MCF 10A (cell line): Measurements from ENCODE around the gene PFKM. TPM values are rescaled to one million over a fixed set of nuclear protein-coding genes. Genes with fewer than 3 reads are reported as not detected.
A peak's percentile ranks its signal among the peaks of the same experiment; 100 is the strongest.

Experiments used
- BruUV-seq: library from RNA; stranded (reverse); fragments of 400-500 nt; replicated peaks from 2 replicates; lab custom pipeline; 2021; lab: Mats Ljungman, UMichigan
- CTCF ChIA-PET: fragments of 300-600 bp; sonication (Branson Sonifier 250); formaldehyde crosslinking; extraction: SDS; loops from one replicate; lab custom pipeline; 2021; ENCODE audit warnings: antibody characterized with exemption, inconsistent platforms; lab: Yijun Ruan, JAX
- POLR2A ChIA-PET: fragments of 300-600, 350-650 bp; sonication (Branson Sonifier 250); formaldehyde crosslinking; extraction: SDS; loops from one replicate; lab custom pipeline; 2020; ENCODE audit warnings: antibody characterized with exemption, inconsistent platforms; lab: Yijun Ruan, JAX
- DNase-seq: peaks from one replicate; pipeline ENCODE4 v3.0.0-alpha.2; 2018; ENCODE audit not compliant: unreplicated experiment
- H3K27ac Mint-ChIP-seq: one replicate; pipeline ENCODE4 v1.8.0; 2022; ENCODE audit warnings: mild to moderate bottlenecking, low read depth, mixed read lengths; ENCODE audit not compliant: unreplicated experiment
- H3K27me3 Mint-ChIP-seq: one replicate; pipeline ENCODE4 v1.8.0; 2022; ENCODE audit warnings: mixed read lengths; ENCODE audit not compliant: insufficient read depth, unreplicated experiment
- H3K36me3 Mint-ChIP-seq: one replicate; pipeline ENCODE4 v1.8.0; 2022; ENCODE audit warnings: mild to moderate bottlenecking, moderate library complexity, mixed read lengths; ENCODE audit not compliant: insufficient read depth, unreplicated experiment
- H3K4me1 Mint-ChIP-seq: one replicate; pipeline ENCODE4 v1.8.0; 2022; ENCODE audit warnings: mixed read lengths; ENCODE audit not compliant: insufficient read depth, unreplicated experiment
- H3K4me3 Mint-ChIP-seq: one replicate; pipeline ENCODE4 v1.8.0; 2022; ENCODE audit warnings: mild to moderate bottlenecking, moderate library complexity, mixed read lengths; ENCODE audit not compliant: unreplicated experiment
- H3K9me3 Mint-ChIP-seq: one replicate; pipeline ENCODE4 v1.8.0; 2022; ENCODE audit warnings: mixed read lengths; ENCODE audit not compliant: unreplicated experiment
- intact Hi-C: fragments of 100-400 bp; cut with micrococcal nuclease; formaldehyde crosslinking; loops from 2 replicates; pipeline ENCODE4 v1.14.1; 2022
- total RNA-seq: library from RNA; stranded (reverse); gene quantifications from 2 replicates; pipeline ENCODE4 v1.2.3, GENCODE V29; 2022
- TF ChIP-seq, protein P1 (sequence below): fragments of 200-600 bp; IDR thresholded peaks from one replicate; pipeline ENCODE4 v1.8.0; 2022; ENCODE audit warnings: antibody characterized with exemption, mild to moderate bottlenecking; ENCODE audit not compliant: unreplicated experiment

PFKM gene
- total RNA-seq, 1 experiment from 2014 or later: 69.3 TPM

DNA sequence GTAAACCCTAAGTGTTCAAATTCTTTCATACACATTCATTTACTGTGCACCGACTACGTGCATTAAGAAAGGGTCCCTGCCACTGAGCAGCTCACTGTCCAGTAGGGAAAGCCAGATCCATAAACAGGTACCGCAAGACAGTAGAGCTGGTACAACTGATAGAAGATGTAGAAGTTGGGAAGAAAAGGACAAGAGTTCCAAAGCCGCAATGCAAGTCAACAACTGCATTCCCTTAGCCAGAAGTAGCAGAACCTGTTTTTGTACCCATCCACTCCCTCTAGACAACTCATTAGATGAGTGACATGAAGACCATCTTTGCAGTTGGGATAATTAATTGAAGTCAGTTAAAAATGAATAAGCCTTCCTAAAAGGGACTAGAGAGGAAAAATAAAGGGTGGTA, 14.6 kb upstream of the PFKM start:
- Mint-ChIP-seq H3K4me1 (peaks cover 22% of the 10 kb centered on the region), H3K27me3 (peaks cover 3% of the 10 kb centered on the region), H3K36me3 (peaks cover 6% of the 10 kb centered on the region), H3K27ac (peak overlapping the region; percentile 98), H3K9me3 (no peaks in the 10 kb centered on the region), H3K4me3 (peak overlapping the region; percentile 91)
- intact Hi-C loops: no loop called here
- ChIA-PET CTCF (interaction anchor here (0.6 to 1.3 kb wide), 2 partner anchors 28 to 515 kb away, joined by 3 read pairs; no protein-coding TSS in a partner anchor), POLR2A (interaction anchor here (0.8 to 8.4 kb wide), 6 partner anchors 14 to 577 kb away, joined by 3 to 99 read pairs (median 6); partner anchors contain the start of genes KANSL2, PFKM and VDR)
- DNase-seq: no peak
- BruUV-seq: no TSS peak
- TF ChIP-seq, protein P1, sequence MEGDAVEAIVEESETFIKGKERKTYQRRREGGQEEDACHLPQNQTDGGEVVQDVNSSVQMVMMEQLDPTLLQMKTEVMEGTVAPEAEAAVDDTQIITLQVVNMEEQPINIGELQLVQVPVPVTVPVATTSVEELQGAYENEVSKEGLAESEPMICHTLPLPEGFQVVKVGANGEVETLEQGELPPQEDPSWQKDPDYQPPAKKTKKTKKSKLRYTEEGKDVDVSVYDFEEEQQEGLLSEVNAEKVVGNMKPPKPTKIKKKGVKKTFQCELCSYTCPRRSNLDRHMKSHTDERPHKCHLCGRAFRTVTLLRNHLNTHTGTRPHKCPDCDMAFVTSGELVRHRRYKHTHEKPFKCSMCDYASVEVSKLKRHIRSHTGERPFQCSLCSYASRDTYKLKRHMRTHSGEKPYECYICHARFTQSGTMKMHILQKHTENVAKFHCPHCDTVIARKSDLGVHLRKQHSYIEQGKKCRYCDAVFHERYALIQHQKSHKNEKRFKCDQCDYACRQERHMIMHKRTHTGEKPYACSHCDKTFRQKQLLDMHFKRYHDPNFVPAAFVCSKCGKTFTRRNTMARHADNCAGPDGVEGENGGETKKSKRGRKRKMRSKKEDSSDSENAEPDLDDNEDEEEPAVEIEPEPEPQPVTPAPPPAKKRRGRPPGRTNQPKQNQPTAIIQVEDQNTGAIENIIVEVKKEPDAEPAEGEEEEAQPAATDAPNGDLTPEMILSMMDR: no peak

DNA sequence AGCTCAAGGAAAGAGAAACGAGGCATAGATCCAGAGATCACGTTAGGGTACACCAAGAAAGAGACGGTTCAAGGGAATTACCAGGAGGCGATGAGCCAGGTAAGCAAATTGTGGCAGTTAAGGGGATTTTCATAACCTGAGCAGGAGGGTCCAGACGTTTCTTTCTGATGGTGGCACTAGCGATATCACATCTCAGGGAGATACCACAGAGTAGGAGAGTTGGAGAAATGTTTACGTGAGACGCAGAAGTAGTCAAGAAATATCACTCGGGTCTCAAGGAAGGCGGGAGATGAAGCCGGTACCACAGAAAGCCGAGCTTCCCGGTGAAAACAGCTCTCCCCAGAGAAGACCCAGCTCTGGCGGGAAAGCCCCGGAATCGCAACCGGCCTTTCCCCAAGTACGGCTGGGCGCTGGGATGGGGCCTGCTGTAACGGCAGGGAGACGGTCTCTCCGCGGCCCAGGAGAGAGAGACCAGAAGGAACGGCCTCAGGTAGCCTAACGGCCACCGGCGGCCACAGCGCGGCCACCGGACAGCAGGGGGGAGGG, 13.8 kb upstream of the PFKM start:
- TF ChIP-seq, protein P1: no peak
- Mint-ChIP-seq H3K4me3 (peak overlapping the region; percentile 91), H3K27ac (peak overlapping the region; percentile 98), H3K36me3 (peaks cover 6% of the 10 kb centered on the region), H3K9me3 (no peaks in the 10 kb centered on the region), H3K4me1 (peaks cover 28% of the 10 kb centered on the region), H3K27me3 (peaks cover 12% of the 10 kb centered on the region)
- DNase-seq: no peak
- POLR2A ChIA-PET: interaction anchor here (0.6 to 8.4 kb wide), 18 partner anchors 13 to 577 kb away, joined by 3 to 99 read pairs (median 4); partner anchors contain the start of genes ASB8, KANSL2, PFKM and VDR
- BruUV-seq: no TSS peak
- CTCF ChIA-PET: interaction anchor here (0.6 to 1.0 kb wide), 4 partner anchors 14 to 454 kb away, joined by 3 read pairs; partner anchors contain the start of gene PFKM
- intact Hi-C loops: no loop called here

DNA sequence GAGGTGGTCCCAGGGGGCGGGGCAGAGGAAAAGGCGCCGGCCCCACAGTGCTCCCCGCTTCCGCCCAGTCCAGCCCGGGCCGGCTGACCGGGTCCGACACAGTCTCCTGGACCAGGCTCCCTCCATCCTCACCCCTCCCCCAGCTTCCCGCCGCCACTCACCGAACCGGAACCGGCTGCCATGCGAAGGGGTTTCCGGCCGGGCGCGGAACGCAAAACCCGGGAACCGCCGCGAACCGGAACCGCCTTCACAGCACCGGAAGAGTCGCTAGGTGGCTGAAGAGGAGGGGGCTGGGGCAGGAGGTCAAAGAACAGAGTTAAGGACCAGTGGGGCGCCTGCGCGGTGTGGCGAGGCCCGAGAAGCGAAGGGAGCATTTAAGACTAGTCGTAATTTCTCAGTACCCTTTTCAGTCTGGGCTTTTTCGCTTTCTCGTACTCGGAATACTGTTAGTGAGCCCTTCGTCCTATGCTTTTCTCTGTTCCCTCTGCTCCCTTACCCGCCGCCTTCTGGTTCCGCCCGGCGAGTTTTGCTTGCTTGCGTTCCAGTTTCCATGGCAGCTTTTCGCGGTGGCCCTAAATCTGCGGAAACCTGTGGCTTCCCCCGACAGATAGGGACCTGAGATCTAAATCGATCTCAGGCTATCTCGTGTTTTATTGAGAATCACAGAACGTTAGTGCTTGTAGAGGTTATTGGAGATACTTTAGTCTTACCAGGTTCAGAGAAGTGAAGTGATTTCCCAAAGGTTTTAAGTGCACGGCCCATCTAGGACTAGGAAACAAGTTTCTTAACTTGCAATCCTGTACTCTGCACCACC, 13.1 kb upstream of the PFKM start, which contains the start of gene SENP1:
TSS of gene SENP1 (minus strand) at position 213 of the 814 bp plus-strand sequence. CDS start 4,607 bp downstream, outside the sequence.
- peak within 1 kb of the TSS; percentile 91 for H3K4me3 Mint-ChIP-seq
- BruUV-seq: TSS peak; percentile 81
- DNase-seq: peak; percentile 81
- POLR2A ChIA-PET: interaction anchor here (0.6 to 8.4 kb wide), 22 partner anchors 13 to 576 kb away, joined by 3 to 99 read pairs (median 4); partner anchors contain the start of genes ASB8, KANSL2, PFKM and VDR
- TF ChIP-seq, protein P1: no peak
- no peaks in the 10 kb centered on the region for H3K9me3 Mint-ChIP-seq
- peaks cover 6% of the 10 kb centered on the region for H3K36me3 Mint-ChIP-seq
- peaks cover 28% of the 10 kb centered on the region for H3K4me1 Mint-ChIP-seq
- H3K27ac Mint-ChIP-seq: peak within 1 kb of the TSS; percentile 98
- peaks cover 12% of the 10 kb centered on the region for H3K27me3 Mint-ChIP-seq
- intact Hi-C loops: loop anchor here (2.0 kb wide), 1 partner anchor 51 kb away; the partner anchor contains the start of gene ASB8
- CTCF ChIA-PET: interaction anchor here (0.6 to 1.5 kb wide), 8 partner anchors 11 to 453 kb away, joined by 3 to 5 read pairs (median 3); partner anchors contain the start of gene PFKM
